ENCODE data around the gene PLCXD1.

GRCh38 chrX:340641-341423 lies 59.7 kb downstream of the PLCXD1 start:
- TF ChIP-seq POLR2A (IDR thresholded peaks at IDR 0.05; ENCODE audit: low read depth) = no peak
- no peak for TF ChIP-seq EP300 (IDR thresholded peaks at IDR 0.05)
- TF ChIP-seq, protein P1, sequence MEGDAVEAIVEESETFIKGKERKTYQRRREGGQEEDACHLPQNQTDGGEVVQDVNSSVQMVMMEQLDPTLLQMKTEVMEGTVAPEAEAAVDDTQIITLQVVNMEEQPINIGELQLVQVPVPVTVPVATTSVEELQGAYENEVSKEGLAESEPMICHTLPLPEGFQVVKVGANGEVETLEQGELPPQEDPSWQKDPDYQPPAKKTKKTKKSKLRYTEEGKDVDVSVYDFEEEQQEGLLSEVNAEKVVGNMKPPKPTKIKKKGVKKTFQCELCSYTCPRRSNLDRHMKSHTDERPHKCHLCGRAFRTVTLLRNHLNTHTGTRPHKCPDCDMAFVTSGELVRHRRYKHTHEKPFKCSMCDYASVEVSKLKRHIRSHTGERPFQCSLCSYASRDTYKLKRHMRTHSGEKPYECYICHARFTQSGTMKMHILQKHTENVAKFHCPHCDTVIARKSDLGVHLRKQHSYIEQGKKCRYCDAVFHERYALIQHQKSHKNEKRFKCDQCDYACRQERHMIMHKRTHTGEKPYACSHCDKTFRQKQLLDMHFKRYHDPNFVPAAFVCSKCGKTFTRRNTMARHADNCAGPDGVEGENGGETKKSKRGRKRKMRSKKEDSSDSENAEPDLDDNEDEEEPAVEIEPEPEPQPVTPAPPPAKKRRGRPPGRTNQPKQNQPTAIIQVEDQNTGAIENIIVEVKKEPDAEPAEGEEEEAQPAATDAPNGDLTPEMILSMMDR (IDR thresholded peaks at IDR 0.05) = no peak
